GM21447 (cell line): ENCODE data around the gene BMP2K.
"Not testable (repeated sequence)": the region's sequence is repeated elsewhere in the genome, so short reads cannot be mapped to it uniquely, and the experiment has no call there.

Experiments used
- ATAC-seq: cut with Tn5 transposase; IDR thresholded peaks from one replicate; pipeline ENCODE4 v1.9.1; 2021; ENCODE audit not compliant: unreplicated experiment

Gene BMP2K

DNA sequence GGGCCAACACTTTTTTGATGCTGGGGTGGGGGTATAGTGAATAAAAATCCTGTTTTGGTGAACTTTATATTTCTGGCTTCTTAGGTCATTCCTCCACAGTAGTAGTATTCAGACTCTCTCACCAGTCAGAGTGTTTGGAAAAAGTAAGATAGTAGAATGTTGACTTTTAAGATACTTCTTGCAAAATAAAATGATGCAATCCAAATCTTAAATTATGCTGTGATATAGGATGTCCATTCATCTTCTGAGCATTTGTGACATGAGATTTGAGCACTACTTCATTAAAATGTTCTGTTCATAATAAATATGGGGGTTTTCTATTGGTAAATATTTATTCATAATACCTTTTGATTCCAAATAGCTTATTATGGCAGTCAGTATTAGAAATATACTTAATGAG lies 70.1 kb downstream of the BMP2K start:
- no peak for ATAC-seq

DNA sequence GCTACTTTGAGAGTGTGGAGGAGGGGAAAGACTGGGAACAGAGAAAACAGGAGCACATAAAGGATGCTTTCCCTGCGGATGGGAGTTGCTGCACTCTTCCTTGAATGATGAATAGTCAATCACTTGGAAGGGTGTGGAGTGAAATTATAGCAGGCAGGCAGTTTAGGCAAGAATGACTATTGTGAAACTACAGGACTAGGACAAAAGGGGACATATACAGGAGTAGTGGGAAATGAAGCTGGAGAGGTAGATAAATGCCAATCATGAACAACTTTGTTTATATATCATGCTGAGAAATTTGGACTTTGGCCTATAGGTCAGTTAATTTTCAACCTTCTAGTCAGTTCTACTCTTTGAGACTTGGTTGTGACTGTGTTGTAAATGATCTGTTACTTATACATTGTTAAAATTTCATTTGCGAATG lies 86.2 kb downstream of the BMP2K start:
- ATAC-seq = no peak

DNA sequence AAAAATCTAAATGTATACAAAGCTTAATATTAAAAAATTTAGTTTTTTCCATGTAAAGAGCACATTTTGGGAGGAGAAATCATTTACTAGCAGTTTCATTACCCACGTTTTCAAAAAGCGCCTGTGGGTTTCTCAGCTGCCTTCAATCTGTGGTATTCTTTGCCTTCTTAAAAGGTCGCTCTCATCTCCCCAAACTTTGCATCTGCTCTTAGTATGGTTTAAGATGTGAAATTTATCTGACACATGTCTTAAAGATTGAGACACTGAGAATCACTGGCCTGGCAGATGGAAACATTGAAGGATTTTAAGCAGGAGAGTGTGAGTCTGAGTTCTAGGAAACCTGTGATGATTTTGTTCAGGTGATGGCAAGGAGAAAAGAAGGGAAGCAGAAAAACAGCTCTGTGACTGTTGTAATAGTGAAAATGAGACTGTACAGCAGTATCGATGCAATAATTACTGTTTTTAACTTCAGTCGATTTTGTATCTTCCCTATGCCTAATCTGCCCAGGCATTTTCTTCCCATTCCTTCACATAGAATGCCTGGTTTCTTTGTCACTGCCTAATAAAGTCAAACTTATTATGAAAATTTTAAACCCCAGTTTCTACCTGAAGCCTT lies 87.2 kb downstream of the BMP2K start:
- ATAC-seq = peak; percentile 57

DNA sequence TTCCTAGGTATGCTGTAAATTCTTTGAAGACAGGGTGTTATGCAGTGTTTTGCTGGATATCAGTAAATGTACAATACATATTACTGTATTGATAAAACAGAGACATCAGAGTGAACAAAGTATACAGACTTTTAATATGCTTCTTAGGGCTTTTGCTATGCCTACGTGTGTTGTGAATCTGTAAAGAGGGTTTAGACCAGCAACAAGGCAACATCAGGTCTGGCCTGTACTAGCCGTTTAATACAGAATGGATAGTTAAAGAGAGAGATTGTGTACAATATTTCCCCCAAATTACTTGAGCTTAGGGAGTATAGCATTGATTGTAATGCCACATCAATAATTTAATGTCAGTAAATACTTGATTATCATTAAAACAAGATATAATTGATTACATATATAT lies 87.8 kb downstream of the BMP2K start:
- no peak for ATAC-seq

DNA sequence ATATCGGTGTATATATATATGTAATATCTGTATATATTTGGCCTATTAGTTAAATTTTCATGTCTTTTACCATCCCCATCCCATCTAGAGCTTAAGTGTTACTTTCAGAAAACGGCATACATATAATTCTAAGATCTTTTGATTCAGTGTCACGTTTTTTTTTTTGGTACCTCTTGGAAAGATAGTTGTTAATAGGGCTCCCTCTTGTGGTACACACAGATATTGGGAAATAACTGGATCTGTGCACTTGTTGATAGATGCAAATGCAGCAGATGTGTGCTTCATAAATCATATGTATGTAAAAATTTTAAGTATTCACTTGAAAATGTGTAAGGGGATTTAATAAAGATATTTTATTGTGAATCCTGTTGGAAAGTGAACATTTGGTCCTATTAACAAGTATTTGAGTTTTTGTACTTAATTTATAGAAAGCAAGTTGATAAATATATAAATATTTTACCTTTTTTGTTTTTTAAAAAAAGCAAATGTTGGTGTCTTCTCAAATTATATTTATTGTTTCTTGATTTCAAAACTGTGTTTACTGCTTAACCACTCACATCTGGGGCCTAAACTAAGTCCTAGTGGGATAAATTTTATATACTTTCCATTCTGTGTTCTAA lies 88.4 kb downstream of the BMP2K start:
- no peak for ATAC-seq

DNA sequence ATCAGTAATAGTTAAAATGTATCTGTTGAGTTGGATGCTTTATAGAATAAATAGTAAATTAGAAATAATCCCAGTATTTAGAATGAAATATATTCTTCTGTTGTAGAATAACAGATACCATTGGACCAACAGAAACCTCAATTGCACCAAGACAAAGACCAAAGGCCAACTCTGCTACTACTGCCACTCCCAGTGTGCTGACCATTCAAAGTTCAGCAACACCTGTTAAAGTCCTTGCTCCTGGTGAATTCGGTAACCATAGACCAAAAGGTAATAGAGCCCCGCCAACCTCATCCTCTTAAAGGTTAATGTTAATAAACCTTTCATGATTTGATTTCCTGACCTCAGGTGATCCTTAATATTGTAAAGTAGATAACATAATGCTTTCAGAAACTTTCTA lies 89.3 kb downstream of the BMP2K start:
- ATAC-seq = no peak

DNA sequence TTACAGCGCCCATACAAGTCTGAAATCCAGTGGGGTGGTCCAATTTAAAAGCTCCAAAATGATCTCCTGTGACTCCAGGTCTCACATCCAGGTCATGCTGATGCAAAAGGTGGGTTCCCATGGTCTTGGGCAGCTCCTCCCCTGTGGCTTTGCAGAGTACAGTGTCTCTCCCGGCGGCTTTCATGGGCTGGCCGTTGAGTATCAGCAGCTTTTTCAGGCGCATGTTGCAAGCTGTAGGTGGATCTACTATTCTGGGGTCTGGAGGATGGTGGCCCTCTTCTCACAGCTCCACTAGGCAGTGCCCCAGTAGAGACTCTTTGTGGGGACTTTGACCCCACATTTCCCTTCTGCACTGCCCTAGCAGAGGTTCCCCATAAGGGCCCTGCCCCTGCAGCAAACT lies 92.6 kb downstream of the BMP2K start:
- not testable (repeated sequence) for ATAC-seq

DNA sequence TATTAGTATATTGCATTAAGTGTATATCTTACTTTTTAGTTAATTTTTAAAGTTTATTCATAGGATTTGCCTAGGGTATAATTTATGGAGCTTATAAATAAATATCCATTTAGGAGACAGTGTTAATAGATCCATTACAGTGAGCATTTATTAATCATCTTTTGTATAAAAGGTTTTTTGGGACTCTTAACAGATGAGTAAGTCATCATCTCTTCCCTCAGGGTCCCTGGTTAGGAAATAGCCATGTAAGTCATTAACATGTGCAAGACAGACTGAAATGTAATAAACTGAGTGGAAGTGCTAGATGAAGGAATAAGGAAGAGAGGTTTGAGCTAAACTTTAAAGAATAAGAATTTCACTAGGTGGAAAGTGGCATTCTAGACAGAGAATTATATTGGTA lies 93.9 kb downstream of the BMP2K start:
- no peak for ATAC-seq

DNA sequence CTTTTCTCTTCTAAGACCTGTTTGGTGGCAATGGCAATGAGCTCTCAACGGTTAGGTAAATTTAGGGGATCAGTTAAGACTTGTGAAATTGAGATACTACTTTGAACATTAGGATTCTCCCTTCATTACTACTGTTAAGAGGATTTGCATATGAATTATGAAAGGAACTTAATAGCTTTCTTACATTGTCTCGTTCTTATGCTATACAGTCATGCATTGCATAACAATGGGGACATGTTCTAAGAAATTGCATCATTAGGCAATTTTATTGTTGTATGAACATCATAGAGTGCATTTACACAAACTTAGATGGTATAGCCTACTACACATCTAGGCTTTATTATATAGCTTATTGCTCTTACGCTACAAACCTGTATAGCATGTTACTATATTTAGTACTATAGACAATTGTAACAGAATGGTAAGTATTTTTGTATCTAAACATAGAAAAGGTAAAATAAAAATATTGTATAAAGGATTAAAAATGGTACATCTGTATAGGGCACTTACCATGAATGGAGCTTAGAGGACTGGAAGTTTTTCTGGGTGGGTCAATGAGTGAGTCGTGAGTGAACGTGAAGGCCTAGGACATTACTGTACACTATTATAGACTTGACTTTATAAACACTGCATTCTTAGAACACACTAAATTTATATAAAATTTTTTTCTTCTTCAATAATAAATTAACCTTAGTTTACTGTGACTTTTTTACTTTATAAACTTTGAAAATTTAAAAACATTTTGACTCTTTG lies 100.6 kb downstream of the BMP2K start:
- ATAC-seq = no peak

DNA sequence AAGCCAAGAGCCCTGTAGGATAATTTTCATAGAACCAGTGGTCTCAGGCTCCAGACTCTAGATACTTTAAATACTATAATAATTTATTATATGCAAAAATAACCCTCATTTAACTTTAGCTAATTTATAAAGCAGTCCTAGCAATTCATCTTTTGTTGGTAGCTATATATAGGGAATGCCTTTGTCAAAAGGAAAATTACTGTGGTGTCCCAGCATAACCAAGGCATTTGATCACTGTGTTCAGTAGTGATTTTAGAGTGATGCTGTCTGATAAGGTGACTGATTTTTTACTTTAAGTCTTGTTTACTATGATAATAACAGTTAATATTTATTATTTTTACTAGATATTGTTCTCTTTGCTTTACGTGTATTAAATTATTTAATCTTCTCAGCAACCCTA lies 101.9 kb downstream of the BMP2K start:
- no peak for ATAC-seq

DNA sequence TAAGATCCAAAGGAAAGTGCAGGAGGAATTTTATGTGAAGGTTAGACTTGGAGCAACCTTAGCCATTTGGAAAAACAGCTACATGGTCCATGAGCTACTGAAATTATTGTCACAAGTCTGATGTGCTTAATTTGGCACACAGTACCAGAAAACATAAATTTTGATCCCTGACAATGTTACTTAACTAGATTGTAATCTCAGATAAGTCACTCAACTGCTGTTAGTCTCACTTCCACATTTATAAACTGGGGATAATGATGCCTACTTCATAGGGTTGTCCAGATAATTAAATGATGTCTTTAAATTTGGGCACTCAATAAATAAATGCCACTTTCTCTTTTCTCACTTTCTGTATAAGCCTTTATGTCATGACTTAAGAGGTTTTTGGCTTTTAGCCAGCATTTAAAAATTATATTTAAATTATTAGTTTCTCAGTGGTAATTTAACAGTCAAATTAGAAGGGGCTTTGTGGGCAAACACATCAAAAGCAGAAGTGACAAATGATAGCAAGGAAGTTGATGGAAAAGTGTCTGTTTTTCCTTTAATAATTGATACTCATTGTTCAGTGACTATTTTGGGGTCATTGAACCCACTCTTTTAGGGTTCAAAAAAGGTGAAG lies 104.8 kb downstream of the BMP2K start:
- ATAC-seq = no peak

DNA sequence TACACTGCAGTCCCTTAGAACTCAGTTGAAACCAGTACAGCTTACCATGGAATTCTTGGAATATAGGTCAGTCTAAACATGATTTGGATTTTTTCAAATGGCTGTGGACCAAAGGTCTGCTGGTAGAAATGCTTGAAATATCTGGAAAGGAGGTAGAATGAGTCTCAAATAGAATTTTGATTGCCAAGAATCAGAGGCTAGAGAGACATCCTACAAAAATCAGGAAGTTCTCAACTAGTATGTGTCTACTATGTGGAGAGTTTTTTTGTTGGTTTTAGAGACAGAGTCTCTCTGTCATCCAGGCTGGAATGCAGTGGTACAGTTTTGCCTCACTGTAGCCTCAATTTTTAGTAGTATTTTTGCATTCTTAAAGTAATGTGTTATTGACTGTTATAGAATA lies 109.4 kb downstream of the BMP2K start:
- ATAC-seq = no peak

DNA sequence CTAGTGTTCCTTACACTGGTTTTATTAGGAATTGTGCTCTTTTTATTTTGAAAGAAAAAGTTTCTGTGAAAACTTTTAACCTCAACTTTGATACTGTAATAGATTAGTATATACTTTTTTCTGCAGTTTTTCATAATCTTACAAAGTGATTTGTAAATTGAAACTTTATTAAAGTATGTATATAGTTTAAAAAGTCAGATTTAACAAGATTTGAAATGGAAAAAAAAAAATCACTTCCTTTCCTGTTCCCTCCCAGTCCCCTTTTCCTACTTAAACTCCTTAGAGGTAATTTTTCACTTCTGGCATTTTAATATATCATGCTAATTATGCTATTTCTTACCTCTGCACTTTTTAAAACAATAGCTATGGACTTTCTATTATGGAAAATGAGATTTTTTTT lies 113.8 kb downstream of the BMP2K start:
- ATAC-seq = no peak

DNA sequence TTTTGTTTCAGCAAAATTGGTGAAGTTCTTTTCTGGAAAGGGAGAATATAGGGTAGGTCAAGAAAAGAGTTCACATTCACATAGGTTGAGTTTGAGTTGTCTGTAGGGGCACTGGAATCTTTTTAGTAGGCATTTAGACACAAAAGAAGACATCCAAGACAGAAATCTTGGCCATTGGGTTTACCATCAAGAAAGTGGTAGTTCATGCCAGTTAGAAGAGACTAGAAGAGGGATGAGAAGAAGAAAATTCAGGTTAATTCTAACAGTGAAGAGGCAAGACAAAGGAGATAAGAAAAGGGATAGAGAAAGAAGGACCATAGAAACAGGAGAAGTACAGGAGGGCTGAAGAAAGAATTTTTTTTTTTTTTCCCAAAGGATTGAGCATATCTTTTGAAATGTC lies 123.2 kb downstream of the BMP2K start:
- ATAC-seq = no peak

DNA sequence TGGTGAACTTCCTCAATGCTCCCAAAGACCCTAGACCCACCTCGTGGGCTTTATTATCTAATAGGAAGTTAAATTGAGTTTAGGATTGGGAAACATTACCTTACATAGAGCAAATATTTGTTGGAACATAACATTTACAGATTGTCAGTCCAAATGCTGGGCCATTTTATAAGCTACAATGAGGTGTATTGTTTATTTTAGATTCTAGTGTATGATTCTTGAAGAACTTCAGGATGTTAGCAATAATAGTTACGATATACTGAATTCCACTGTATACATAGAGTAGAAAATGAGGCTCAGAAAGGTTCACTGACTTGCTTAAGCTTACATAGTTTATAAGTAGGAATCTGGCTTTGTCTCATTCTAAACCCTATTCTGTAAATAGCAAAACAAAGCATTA lies 125.7 kb downstream of the BMP2K start:
- no peak for ATAC-seq

DNA sequence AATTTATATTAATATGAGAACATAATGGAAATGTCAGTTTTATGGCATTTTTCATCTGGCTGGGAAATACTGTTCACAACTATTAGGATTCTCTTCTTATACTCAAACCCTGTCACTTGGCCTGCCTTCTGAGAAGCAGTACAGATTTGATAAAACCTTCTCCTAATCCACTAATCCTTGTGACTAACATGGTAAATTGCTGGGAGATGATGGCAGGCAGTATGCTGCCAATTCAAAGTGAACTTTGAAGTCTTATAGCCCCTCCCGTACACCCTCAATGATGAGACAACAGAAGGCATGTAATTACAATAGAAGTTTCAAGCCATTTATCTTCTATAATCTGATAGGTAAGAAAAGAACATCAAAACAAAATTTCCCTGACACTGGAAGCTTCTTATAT lies 126.1 kb downstream of the BMP2K start:
- no peak for ATAC-seq

DNA sequence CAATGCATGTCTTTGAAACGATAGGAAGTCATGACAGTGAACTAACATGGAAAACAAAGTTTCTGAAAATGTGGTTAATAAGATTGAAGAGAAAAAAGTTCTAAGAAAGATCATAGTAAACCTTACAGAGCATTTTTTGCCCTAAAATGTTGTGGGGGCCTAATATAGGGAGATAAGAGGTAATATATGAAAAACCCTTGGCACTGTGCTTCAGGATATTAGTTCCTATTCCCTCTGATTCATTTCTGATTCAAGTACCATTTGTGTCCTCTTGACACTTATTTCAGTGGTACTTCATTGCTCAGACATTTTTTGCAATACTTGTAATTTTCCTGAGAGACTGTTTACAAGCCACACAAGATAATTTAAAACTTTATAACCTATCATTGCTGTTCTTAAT lies 128.0 kb downstream of the BMP2K start:
- ATAC-seq = no peak

DNA sequence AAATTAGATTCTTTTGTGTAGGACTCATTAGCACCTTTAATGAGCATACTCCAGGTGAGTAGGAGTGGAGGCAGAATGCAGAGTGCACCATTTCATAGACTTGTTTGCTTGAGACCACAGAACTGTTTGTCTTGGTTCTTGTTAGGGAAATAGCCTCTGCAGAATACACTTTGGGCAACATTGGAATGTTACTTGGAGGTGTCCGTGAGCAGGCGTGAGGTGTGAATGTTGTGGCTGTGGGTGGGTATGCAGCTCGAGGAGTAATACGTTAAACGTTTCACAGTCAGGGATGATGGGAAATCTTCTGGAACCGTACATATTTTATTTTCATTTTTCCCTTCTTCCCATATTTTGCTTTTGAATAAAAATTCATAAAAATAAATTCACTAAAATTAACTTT lies 131.5 kb downstream of the BMP2K start:
- ATAC-seq = no peak

DNA sequence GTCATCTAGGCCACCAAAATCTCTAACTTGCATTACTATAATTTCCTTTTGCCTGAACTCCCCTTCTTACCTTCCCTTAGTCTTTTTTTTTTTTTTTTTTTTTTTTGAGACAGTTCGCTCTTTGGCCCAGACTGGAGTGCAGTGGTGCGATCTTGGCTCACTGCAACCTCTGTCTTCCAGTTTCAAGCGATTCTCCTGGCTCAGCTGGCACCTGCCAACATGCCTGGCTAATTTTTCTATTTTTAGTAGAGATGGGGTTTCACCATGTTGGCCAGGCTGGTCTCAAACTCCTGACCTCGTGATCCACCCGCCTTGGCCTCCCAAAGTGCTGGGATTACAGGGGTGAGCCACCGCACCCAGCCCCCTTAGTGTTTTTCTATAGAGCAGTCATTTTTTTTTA lies 132.8 kb downstream of the BMP2K start:
- ATAC-seq = not testable (repeated sequence)

DNA sequence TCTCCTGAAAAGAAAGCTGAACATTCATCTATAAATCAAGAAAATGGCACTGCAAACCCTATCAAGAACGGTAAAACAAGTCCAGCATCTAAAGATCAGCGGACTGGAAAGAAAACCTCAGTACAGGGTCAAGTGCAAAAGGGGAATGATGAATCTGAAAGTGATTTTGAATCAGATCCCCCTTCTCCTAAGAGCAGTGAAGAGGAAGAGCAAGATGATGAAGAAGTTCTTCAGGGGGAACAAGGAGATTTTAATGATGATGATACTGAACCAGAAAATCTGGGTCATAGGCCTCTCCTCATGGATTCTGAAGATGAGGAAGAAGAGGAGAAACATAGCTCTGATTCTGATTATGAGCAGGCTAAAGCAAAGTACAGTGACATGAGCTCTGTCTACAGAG lies 134.5 kb downstream of the BMP2K start:
- ATAC-seq = no peak

DNA sequence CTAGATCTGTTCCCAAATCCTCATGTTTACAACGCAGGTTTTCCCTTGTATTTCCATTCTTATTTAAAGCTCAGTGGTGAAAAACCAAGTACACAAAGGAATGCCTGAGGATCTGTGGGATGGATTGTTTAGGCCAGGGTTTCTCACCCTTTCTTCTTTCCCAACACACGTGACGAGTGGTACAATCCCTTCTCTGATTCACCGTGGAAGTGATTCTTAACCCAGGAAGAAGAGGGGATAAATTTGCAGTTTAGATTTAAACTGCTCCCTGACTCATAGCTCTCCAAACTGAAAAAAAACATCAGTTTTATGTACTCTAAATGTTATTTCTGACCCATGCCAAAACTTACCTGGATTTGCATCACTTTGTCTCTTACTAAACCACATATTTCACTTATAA lies 146.1 kb downstream of the BMP2K start:
- no peak for ATAC-seq
